ENCODE measurements around the gene PRSS22. TPM values are rescaled to one million over a fixed set of nuclear protein-coding genes. Genes with fewer than 3 reads are reported as not detected.
A peak's percentile ranks its signal among the peaks of the same experiment; 100 is the strongest.

PRSS22 gene
- total and polyA plus RNA-seq, 4 donors = 11.5 to 34.1 (median 28.7) TPM

- TF ChIP-seq, protein P1, sequence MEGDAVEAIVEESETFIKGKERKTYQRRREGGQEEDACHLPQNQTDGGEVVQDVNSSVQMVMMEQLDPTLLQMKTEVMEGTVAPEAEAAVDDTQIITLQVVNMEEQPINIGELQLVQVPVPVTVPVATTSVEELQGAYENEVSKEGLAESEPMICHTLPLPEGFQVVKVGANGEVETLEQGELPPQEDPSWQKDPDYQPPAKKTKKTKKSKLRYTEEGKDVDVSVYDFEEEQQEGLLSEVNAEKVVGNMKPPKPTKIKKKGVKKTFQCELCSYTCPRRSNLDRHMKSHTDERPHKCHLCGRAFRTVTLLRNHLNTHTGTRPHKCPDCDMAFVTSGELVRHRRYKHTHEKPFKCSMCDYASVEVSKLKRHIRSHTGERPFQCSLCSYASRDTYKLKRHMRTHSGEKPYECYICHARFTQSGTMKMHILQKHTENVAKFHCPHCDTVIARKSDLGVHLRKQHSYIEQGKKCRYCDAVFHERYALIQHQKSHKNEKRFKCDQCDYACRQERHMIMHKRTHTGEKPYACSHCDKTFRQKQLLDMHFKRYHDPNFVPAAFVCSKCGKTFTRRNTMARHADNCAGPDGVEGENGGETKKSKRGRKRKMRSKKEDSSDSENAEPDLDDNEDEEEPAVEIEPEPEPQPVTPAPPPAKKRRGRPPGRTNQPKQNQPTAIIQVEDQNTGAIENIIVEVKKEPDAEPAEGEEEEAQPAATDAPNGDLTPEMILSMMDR (IDR thresholded peaks at IDR 0.05; ENCODE audit: control extremely low read depth, extremely low read depth) = no peak
- ATAC-seq (ENCODE audit: insufficient read depth, low FRiP score) (no peak), DNase-seq (no peak)
- WGBS, 2 donors = 77 to 78% methylated on average over 4 of the region's 4 CpGs
- H3K4me3 ChIP-seq = no peak overlapping the region
- no peak overlapping the region for H3K9ac ChIP-seq (ENCODE audit: insufficient read depth in 1 of 2, low read length in 2 of 2)
- peaks cover 0 to 19% (median 18%) of the 10 kb centered on the region in 3 donors for H3K27me3 ChIP-seq (ENCODE audit: control insufficient read depth in 3 of 3, insufficient read depth in 3 of 3, low read length in 2 of 3)
- H3K27ac ChIP-seq (ENCODE audit: low read depth in 1 of 2, low read length in 1 of 2) = no peak overlapping the region
- peaks cover 0 to 6% (median 0%) of the 10 kb centered on the region in 4 donors for H3K9me3 ChIP-seq (ENCODE audit: control insufficient read depth in 4 of 4, insufficient read depth in 3 of 4, low read length in 3 of 4)
- no peaks in the 10 kb centered on the region for H3K36me3 ChIP-seq (ENCODE audit: control insufficient read depth in 4 of 4, insufficient read depth in 4 of 4, low read length in 4 of 4)
- peaks cover 0 to 4% (median 0%) of the 10 kb centered on the region in 5 donors for H3K4me1 ChIP-seq (ENCODE audit: control insufficient read depth in 5 of 5, insufficient read depth in 5 of 5, low read length in 5 of 5)
Measured at GRCh38 chr16:2865651-2866050, 7.7 kb upstream of the PRSS22 start.

DNA sequence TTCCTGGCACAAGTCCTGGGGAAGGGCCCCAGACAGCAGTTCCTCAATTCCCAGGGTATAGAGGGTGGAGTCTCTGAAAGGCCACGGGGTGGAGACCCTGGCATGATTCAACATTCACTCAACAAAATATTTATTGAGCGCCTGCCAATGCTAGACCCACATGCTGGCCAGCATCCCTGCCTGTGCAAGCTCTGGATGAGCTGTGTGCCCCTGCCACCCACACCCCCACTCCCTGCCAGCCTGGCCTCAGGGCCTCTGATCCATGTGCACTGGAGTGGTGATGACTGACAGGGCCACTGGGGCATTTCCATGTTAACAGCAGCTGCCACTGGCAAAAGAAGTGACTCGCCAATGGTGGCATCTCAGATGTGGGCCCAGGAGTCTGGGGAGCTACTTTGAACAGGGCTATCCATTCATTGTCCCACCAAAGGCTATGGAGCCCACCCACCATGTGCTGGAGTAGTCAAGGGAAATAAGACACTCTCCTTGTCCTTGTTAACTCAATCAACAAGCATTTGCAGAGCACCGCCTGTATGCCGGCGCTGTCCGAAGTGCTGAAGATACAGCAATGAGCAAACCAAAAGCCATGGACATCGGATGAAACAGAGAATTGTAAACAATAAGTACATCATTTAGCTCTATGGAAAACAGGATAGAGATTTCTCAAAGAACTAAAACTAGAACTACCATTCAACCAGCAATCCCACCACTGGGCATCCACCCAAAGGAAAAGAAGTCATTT is 3.0 kb upstream of the PRSS22 start:
- Histone ChIP-seq H3K27me3 (ENCODE audit: control insufficient read depth in 3 of 3, insufficient read depth in 3 of 3, low read length in 2 of 3) (peaks cover 0 to 19% (median 18%) of the 10 kb centered on the region in 3 donors), H3K4me1 (ENCODE audit: control insufficient read depth in 5 of 5, insufficient read depth in 5 of 5, low read length in 5 of 5) (no peaks in the 10 kb centered on the region), H3K36me3 (ENCODE audit: control insufficient read depth in 4 of 4, insufficient read depth in 4 of 4, low read length in 4 of 4) (no peaks in the 10 kb centered on the region), H3K9me3 (ENCODE audit: control insufficient read depth in 4 of 4, insufficient read depth in 3 of 4, low read length in 3 of 4) (peaks cover 0 to 12% (median 0%) of the 10 kb centered on the region in 4 donors), H3K4me3 (no peak overlapping the region), H3K27ac (ENCODE audit: low read depth in 1 of 2, low read length in 1 of 2) (no peak overlapping the region), H3K9ac (ENCODE audit: insufficient read depth in 1 of 2, low read length in 2 of 2) (no peak overlapping the region)
- DNase-seq (peak in 1 of 3 donors; percentile 21), ATAC-seq (ENCODE audit: insufficient read depth, low FRiP score) (no peak)
- TF ChIP-seq, protein P1 (IDR thresholded peaks at IDR 0.05; ENCODE audit: control extremely low read depth, extremely low read depth) = no peak
- 75 to 76% methylated on average over 8 of the region's 8 CpGs for WGBS, 2 donors

- DNase-seq (no peak), ATAC-seq (ENCODE audit: insufficient read depth, low FRiP score) (no peak)
- no peaks in the 10 kb centered on the region for H3K4me1 ChIP-seq (ENCODE audit: control insufficient read depth in 5 of 5, insufficient read depth in 5 of 5, low read length in 5 of 5)
- 79 to 87% methylated on average over 9 to 10 of the region's 10 CpGs for WGBS, 2 donors
- H3K27me3 ChIP-seq (ENCODE audit: control insufficient read depth in 3 of 3, insufficient read depth in 3 of 3, low read length in 2 of 3) = peaks cover 0 to 13% (median 9%) of the 10 kb centered on the region in 3 donors
- H3K27ac ChIP-seq (ENCODE audit: low read depth in 1 of 2, low read length in 1 of 2) = no peak overlapping the region
- no peak overlapping the region for H3K9ac ChIP-seq (ENCODE audit: insufficient read depth in 1 of 2, low read length in 2 of 2)
- TF ChIP-seq, protein P1 (IDR thresholded peaks at IDR 0.05; ENCODE audit: control extremely low read depth, extremely low read depth) = no peak
- peaks cover 0 to 12% (median 0%) of the 10 kb centered on the region in 4 donors for H3K9me3 ChIP-seq (ENCODE audit: control insufficient read depth in 4 of 4, insufficient read depth in 3 of 4, low read length in 3 of 4)
- no peak overlapping the region for H3K4me3 ChIP-seq
- no peaks in the 10 kb centered on the region for H3K36me3 ChIP-seq (ENCODE audit: control insufficient read depth in 4 of 4, insufficient read depth in 4 of 4, low read length in 4 of 4)
Measured at GRCh38 chr16:2859686-2860265, 1.8 kb upstream of the PRSS22 start.

All from lung (tissue), 12 donors.